NCI-H82 treated with DMSO at 0.1 percent for 48 hours (cell line): ENCODE measurements around the gene ELMO2.

Experiments used
- DNase-seq: peaks from one replicate; lab custom pipeline; 2025; ENCODE audit not compliant: unreplicated experiment; lab: John Stamatoyannopoulos, UW

The ELMO2 gene

DNA sequence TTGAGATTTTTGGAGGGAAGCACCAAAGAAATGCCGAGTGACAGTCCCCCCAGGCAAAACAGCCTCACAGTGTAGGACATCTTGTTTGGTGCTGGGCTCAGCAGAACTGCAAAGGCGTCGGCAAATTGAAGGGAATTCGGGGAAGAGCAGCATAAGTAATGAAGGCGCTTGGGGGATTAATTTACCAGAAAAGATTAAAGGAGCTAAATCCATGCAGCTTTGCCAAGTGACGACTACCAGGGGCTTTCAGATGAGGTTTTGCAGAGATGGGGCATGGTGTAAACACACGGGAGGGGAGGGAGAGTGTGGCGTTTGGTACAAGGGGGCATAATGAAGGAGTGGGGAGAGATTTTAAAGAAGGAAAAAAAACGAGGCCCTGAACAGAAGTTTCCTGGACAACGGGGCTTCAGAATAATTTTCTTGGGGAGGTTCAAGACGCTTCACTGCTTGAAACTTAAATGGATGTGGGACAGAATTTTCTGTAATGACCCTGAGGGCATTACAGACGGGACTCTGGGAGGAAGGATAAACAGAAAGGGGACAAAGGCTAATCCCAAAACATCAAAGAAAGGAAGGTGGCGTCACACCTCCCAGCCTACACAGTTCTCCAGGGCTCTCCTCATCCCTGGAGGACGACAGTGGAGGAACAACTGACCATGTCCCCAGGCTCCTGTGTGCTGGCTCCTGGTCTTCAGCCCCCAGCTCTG lies 52.8 kb downstream of the ELMO2 start:
- DNase-seq, result peak; percentile 85

DNA sequence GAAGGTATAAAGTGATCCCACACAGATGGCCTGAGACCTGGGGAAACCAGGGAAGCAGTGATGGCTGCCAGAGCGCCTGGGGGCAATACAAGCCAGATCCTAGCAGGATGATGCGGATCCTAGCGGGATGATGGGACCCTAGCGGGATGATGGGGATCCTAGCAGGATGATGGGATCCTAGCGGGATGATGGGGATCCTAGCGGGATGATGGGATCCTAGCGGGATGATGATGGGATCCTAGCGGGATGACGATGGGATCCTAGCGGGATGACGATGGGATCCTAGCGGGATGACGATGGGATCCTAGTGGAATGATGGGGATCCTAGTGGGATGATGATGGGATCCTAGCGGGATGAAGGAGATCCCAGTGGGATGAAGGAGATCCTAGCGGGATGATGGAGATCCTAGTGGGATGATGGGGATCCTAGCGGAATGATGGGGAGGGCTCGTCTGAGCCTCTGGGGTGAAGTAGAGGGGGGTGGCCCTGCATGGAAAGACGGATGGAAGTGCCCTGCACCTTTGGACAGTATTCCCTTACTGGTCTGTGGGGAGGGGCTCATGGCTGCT lies 54.0 kb downstream of the ELMO2 start:
- no peak for DNase-seq

DNA sequence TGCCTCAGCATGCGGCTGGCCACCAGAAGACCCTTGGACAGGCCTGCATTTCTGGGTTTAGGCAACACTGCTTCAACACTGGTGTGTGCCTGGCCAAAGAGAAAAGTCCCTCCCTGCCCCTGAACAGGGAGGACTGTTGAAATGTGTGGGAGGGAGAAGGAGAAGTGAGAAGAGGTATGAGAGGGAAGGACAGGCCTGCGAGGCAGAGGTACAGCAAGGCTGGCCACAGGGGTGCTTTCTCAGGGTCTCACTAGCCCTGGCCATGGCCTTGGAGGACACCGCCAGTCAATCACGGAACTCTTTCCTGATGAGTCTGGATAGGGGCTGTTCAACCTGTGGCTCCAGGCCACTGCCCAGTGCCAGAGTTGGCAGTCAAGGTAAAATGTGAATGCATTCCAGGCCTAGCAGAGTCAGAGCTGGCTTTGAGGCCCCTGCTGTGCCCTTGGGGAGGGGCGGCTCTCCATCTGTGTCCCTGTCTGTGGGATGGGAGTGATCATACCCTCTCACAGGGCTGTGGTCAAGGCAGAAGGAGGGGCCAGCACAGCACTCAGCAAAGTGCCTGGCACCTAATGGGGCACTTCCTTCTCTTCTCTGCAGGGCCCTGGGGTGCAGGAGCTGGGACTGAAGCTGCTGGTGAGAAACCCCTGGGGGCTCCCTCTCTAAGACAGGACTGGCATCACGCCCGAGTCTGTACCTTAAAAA lies 54.9 kb downstream of the ELMO2 start:
- no peak for DNase-seq

DNA sequence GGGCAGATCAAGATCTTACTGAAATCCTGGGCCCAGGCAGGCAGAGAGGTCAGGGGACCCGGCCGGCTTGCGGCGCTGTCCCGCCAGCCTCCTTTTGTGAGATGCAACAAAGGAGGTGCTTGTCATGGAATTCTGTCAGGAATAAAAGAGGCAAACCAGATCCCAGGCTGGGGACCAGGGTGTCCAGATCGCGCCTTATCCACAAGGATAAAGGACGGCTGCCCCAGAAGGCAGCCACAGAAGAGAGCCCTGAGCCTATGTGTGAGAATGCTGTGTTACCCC lies 55.5 kb downstream of the ELMO2 start:
- DNase-seq, result no peak

DNA sequence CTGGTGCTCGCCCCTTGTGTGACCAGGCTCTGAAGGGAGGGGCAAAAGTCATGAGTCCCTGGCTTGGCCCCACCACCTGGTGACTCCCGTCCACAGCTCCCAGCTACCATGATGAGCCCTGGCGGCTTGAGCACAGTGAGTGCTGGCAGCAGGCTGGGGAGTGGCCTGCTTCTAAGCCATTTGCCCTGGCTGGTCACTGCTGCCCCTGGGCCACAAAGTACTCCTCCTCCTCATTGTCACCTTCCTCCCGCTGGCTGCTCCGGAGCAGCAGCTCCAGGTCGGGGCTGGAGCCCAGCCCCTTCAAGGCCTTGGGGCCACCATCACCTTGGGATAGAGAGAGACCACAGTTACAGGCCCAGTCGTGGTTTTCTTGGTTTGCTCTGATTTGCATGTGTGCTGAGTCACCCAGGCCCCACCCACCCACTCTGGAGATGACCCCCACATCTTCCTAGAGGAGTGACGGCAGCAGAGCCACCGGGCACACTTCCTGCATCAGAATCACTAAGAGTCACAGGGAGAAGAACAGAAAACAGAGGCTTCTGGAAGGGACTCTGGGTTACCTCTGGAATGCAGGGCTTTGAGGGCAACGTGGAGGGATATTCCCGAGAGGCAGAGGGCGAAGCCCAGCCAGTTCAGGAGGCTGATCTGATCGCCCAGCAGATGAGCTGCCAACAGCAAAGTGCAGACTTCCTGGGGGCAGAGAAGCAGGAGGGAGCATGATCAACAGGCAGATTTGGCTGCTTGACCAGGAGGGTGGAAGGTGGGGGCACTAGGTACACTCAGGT lies 56.0 kb downstream of the ELMO2 start:
- no peak for DNase-seq

DNA sequence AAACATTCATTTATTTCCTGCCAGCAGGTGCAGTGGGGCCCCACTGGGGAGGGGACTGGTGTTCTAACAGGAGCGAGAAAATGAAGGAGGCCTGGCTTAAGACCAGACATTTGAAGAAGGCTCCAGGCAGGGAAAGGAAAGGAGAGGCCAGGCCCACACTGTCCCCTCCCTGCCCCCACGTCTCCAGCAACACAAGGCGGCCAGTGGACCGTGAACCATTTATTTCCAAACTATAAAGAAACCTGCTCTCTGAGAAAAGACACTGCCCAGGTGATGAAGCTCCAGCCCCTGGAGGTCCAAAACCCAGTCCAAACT lies 56.7 kb downstream of the ELMO2 start:
- no peak for DNase-seq

DNA sequence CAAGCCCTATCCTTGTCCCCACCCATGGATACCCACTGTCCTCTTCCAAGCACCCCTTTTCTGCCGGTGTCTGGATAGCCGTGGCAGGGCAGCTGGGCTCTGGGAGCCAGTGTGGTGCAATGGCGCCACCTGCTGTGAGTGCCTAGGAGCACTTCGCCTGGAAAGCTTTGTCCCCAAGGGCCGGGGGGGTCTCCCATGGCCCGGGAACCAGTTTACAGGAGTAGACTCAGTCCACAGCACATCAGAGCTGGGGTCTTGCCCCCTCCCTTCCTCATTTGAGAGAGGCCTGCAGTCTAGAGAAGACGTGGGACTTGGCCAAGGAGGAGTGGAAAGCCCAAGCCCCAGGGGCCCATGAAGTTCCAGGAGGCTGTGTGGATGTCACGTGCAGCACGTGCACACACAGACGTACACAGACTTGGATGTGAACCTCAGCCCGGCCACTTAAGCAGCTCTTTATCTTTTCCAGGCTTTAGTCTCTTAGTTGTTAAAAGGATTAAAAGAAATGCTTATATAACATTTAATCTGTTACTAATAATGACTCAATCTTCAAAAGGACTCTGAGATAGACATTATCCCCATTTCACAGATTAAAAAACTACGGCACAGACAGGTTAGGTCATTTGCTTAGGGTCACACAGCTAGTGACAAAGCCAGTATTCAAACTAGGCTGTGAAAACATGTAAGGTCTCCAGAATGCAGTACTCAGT lies 57.2 kb downstream of the ELMO2 start:
- DNase-seq, result peak; percentile 43

DNA sequence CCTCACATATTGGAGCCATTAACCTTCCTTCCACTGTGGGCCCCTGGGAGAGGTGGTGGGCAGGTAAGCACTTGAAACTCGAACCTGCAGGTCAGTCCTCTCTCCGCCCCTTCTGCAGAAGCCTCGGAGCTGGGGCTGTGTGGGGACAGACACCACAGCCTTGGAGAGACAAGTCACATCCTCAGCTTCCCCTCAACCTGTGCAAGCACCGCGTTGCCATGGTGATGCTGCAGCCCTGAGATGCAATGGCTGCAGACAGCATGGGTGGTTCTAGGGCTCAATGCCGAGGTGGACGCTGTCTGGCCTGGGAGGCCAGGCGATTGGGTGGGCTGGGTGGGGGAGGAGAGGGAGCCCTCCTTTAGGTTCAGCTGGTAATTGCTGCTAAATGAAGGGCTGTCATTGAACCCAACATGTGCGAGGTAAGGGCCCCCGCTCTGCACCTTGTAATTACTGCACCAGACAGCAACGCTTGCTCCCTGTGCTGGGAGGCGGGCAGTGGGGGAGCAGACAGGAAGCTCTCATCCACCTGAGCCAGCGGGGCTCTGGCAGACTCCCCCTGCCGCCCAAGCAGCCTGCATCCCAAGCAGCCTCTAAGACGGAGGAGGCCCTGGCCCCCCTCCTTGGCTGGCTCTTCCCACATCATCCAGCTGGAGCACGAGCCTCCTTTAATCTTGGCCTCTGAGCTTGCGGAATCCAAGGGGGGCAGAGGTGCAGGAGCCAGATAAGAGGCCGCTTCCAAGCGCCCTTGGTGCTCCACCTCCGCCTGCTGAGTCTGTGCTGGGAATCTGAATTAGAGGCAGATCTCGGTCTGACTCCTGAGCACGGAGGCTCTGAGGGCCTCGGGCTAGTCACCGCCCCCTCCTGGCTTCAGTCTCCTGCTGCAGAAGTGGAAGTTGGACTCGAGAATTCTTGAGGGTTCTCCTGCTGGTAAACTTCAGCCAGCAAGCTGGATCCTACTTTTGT lies 58.3 kb downstream of the ELMO2 start:
- peak; percentile 44 for DNase-seq

DNA sequence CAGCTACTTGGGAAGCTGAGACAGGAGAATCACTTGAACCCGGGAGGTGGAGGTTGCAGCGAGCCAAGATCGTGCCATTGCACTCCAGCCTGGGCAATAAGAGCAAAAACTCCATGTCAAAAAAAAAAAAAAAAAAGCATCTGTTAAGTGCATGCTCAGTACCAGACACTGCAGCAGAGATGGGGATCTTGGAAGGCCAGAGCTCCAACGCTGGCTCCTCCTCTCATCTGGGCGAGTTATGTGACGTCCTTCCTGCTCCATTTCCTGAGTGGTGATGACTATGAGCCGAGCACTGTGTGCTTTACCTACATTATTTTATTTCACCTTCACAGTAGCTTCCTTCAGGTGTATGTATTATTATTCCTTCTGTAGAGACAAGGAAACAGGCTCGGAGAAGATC lies 59.6 kb downstream of the ELMO2 start:
- DNase-seq, result no peak

DNA sequence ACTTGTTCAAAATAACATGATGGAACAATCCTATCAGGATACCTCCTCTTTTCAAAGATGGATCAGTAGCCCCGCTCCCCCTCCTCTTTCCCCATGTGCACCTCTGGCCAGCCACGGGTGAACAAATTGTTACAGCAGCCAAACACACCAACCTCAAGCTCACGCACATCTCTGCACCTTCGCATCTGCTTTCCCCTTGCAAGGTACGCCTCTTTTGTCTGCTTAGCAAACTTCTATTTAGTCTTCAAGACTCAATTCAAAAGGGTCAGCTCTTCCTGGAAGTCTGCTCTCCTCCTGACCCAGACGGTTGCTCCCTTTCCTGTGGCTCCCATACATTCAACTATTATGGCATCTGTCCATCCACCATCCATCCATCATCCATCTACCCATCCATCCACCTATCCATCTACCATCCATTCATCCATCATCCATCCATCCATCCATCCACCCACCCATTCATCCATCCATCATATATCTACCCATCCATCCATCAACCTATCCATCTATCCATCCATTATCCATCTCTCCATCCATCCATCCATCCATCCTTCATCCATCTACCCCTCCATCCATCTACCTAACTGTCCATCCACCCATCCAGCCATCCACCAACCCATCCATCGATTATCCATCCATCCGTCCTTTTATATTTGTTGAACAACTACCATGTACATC lies 61.8 kb downstream of the ELMO2 start:
- DNase-seq, result no peak

DNA sequence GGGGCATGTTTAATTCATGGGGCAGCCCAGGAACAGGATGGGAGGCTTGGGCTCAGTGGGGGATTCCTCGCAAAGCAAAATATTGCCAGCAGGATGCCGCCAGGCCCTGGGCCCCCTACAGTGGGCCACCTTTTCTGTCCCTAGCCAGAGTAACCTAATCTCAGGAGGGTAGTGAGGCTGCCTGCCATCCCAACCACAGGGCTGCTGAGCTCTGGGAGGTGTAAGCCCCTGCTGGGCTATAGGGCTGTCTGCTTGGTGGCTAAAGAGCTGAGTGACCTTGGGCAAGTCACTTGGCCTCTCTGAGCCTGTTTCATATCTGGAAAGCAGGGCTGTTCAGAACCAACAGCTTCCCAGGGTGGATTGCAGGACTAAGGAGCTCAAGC lies 62.4 kb downstream of the ELMO2 start:
- DNase-seq, result no peak

DNA sequence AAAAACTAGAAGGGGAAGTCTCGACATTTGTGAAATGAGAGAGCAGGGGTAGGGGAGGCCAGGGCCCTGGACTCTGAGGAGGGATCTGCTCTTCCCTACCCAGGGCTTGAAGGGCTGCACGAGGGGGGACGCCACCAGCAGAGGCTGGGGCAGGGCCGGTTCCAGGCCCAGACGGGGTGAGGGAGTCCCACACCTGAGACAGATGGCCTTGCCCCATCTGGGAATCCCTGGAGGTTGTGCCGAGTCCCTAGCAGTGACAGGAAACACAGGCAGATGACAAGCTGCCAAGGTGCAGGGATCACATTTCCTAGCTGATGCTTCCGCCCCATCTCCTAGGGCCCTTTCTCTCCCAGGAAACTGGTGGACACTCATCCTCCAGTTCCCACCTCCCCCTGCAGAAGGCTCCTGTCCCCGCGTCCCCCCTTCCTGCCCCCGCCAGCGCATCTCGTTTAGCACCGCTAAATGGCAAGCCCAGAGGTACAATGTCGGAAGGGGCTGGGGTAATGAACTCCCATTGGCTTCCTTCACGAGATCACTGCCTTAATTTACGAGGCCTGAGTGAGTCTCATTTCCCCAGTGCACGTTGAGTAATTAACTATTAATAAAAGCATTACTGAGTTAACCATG lies 63.0 kb downstream of the ELMO2 start:
- DNase-seq, result peak; percentile 18

DNA sequence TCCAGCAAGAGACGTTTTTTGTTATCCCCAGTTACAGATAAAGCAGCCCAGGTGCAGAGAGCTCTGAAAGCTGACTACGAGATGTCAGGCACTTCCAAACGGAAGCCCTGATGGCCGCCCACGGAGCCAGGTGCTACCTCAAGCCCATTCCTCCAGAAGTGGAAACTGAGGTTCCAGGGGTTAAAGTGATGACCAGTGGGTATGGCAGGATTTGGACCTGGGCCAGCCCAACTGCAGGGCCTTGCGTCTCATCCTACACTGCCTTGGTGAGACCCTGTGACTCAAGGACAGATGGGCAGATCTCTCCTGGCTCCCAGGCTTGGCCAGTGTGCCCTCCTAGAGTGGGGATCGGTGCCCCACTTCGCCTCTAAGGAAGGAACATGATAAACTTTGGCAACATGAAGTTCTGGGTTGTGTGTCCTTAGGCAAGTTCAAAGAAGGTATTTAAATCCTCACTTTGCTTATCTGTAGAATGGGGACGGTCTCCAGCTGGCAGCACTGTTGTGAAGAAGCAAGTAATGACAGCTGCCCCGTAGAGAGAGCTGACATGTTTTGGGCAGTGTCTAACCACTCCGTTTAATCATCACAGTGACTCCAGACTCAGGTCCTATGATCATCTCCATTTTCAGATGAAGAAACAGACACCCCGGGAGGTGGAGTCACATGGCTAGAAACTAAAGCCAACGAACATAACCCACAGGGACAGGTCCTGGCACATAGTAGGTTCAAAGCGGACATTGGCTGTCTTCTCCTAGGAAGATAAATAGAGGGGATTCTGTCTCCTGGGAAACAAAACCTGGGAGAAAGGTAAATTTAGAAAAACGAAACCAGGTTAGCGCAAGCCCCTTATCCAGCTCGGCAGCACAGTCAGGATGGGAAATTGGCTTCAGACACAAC lies 63.7 kb downstream of the ELMO2 start:
- DNase-seq, result no peak

DNA sequence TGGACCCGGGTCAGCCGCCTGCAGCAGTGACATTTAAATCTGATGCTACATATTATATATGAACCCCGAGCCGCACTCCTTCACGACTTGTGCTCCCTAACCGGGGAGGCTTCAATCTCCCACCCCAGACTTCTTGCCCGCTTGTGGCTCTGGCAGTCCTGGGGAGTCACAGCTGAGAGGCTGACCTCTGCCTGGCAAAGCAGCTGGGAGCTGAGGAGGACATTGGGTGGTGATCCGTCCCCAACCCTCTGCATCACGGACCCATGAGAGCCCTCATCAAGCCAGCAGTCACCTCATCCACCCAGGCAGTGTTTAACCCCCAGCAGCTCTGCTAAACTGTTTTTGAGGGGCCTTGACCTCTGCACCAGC lies 64.4 kb downstream of the ELMO2 start:
- no peak for DNase-seq

DNA sequence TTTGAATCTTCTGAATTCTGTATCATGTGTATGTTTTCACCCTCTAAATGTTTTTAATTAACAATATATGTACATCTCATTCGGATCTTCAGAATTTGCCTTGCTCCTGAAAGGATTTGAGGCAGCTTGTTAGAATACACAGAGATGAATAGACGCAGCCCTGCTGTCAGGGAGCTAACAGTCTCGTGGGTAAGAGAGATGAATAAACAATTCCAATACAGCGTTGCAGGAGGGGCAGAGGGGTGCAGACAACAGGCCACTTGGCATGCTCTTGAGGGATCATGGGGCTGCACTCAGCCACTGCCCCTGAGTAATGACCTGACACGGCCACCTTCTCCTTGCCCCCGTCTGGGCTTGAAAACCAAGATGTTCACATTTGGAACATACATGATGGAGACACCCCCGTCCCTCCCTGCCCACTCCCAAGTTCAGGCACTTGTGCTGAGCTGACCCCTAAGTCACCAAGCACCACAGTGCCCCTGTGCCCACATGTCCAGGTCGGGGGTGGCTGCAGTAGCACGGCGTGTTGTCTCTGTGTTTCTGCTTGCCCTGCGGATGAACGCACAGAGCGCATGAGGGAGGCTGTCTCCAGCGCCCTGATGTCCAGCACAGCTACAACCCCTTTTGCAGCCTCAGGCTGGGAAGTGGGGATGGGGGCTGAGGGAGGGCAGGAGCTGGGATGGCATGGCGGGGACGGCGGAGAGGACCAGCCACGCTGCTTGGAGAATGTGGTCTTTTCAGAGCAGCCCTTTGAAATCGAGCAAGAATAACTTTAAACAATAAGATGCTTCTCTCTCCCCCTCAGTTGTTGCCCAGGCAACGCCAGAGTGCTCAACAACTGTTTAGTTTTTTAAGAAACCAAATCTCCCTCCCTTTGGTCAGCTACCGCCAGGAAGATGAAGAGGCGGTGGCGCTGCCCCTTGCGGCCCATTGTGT lies 65.1 kb downstream of the ELMO2 start:
- DNase-seq, result no peak

DNA sequence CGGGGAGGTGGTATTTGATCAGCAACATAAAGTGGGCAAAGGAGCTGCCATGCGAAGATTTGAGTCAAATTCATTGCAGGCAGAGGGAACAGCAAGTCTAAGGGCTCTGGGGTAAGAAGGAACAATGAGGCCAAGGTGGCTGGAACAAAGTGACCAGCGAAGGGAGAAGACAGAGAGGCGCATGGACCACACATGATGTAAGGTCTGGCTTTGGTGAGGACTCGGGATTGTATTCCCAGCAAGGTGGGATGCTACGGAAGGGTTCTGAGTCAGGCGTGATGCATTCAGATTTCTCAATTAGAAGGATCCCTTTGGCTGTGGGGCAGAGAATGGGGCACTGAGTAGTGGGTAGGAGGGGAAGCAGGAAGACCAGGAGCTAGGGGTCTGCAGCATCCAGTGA lies 67.4 kb downstream of the ELMO2 start:
- no peak for DNase-seq

DNA sequence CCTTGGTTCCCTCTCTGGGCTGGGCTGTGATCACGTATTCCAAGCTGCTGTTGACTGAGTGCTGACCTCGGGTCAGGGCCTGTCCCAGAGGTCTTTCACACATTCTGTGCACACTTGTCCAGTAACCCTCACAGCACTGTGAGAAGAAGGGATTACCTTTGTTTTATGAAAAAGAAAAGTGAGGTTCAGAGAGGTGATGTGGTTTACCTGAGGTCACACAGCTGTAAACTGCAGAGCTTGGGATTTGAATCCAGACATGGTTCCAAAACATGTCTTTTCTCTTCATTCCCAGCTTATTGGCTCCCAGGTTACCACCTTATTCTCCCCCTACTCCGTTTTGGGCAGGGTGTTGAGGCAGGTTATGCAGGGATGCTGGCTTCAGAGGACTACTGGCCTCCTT lies 69.7 kb downstream of the ELMO2 start:
- DNase-seq, result no peak
